ENCODE data around the gene MYO10. TPM values are rescaled to one million over a fixed set of nuclear protein-coding genes. Genes with fewer than 3 reads are reported as not detected.
A peak's percentile ranks its signal among the peaks of the same experiment; 100 is the strongest.

MYO10 gene
- total RNA-seq, 2 donors from 2014 or later = 40.0 to 89.2 TPM

GRCh38 chr5:16862777-16863176 lies 73.3 kb downstream of the MYO10 start:
- Mint-ChIP-seq H3K4me1 (peaks cover 62% of the 10 kb centered on the region), H3K9me3 (no peaks in the 10 kb centered on the region), H3K27me3 (ENCODE audit: insufficient read depth) (no peaks in the 10 kb centered on the region), H3K36me3 (ENCODE audit: low read depth) (peaks cover 43% of the 10 kb centered on the region), H3K27ac (peak overlapping the region; percentile 80), H3K4me3 (no peak overlapping the region)
- Histone ChIP-seq H3K36me3 (ENCODE audit: control insufficient read depth, insufficient read depth, low read length) (peaks cover 79% of the 10 kb centered on the region), H3K9me3 (ENCODE audit: control insufficient read depth, low read length) (peaks cover 8% of the 10 kb centered on the region), H3K4me3 (ENCODE audit: low read length) (no peak overlapping the region), H3K9ac (ENCODE audit: extremely low read depth, low read length, poor library complexity, severe bottlenecking) (no peak overlapping the region), H3K27ac (ENCODE audit: low read depth, low read length) (no peak overlapping the region), H3K4me1 (ENCODE audit: control insufficient read depth, insufficient read depth, low read length) (peaks cover 23% of the 10 kb centered on the region), H3K27me3 (ENCODE audit: control insufficient read depth, insufficient read depth, low read length, poor library complexity, severe bottlenecking) (no peaks in the 10 kb centered on the region)
- WGBS, 2 experiments (ENCODE audit: insufficient coverage in 1 of 2, insufficient read length in 1 of 2) = 79 to 85% methylated on average over 2 to 3 of the region's 3 CpGs
- no peak for TF ChIP-seq CTCF (conservative IDR thresholded peaks at IDR 0.05)
- DNase-seq = no peak

GRCh38 chr5:16859346-16859745 lies 76.7 kb downstream of the MYO10 start:
- Histone ChIP-seq H3K27ac (ENCODE audit: low read depth, low read length) (no peak overlapping the region), H3K36me3 (ENCODE audit: control insufficient read depth, insufficient read depth, low read length) (peaks cover 74% of the 10 kb centered on the region), H3K4me3 (ENCODE audit: low read length) (no peak overlapping the region), H3K4me1 (ENCODE audit: control insufficient read depth, insufficient read depth, low read length) (peaks cover 29% of the 10 kb centered on the region), H3K27me3 (ENCODE audit: control insufficient read depth, insufficient read depth, low read length, poor library complexity, severe bottlenecking) (no peaks in the 10 kb centered on the region), H3K9me3 (ENCODE audit: control insufficient read depth, low read length) (peaks cover 8% of the 10 kb centered on the region), H3K9ac (ENCODE audit: extremely low read depth, low read length, poor library complexity, severe bottlenecking) (no peak overlapping the region)
- Mint-ChIP-seq H3K4me1 (peaks cover 45% of the 10 kb centered on the region), H3K4me3 (no peak overlapping the region), H3K27ac (no peak overlapping the region), H3K36me3 (ENCODE audit: low read depth) (peaks cover 34% of the 10 kb centered on the region), H3K27me3 (ENCODE audit: insufficient read depth) (no peaks in the 10 kb centered on the region), H3K9me3 (no peaks in the 10 kb centered on the region)
- no peak for DNase-seq
- TF ChIP-seq CTCF (conservative IDR thresholded peaks at IDR 0.05) = no peak

GRCh38 chr5:16858151-16858550 lies 77.9 kb downstream of the MYO10 start:
- Histone ChIP-seq H3K9me3 (ENCODE audit: control insufficient read depth, low read length) (peaks cover 8% of the 10 kb centered on the region), H3K4me3 (ENCODE audit: low read length) (no peak overlapping the region), H3K4me1 (ENCODE audit: control insufficient read depth, insufficient read depth, low read length) (peaks cover 28% of the 10 kb centered on the region), H3K9ac (ENCODE audit: extremely low read depth, low read length, poor library complexity, severe bottlenecking) (no peak overlapping the region), H3K27me3 (ENCODE audit: control insufficient read depth, insufficient read depth, low read length, poor library complexity, severe bottlenecking) (no peaks in the 10 kb centered on the region), H3K27ac (ENCODE audit: low read depth, low read length) (no peak overlapping the region), H3K36me3 (ENCODE audit: control insufficient read depth, insufficient read depth, low read length) (peaks cover 63% of the 10 kb centered on the region)
- H3K36me3 Mint-ChIP-seq (ENCODE audit: low read depth) = peaks cover 29% of the 10 kb centered on the region
- 93 to 100% methylated on average over 4 to 5 of the region's 6 CpGs for WGBS, 2 experiments (ENCODE audit: insufficient coverage in 1 of 2, insufficient read length in 1 of 2)
- no peak for TF ChIP-seq CTCF (conservative IDR thresholded peaks at IDR 0.05)
- no peaks in the 10 kb centered on the region for H3K9me3 Mint-ChIP-seq
- H3K27ac Mint-ChIP-seq = no peak overlapping the region
- no peaks in the 10 kb centered on the region for H3K27me3 Mint-ChIP-seq (ENCODE audit: insufficient read depth)
- peaks cover 39% of the 10 kb centered on the region for H3K4me1 Mint-ChIP-seq
- no peak for DNase-seq
- H3K4me3 Mint-ChIP-seq = no peak overlapping the region

All from endodermal cell (in vitro differentiated cells).